Mesenchymal stem cell (in vitro differentiated cells and primary cell): Measurements from ENCODE around the gene RPL36A.

Experiments
- DNase-seq: peaks from one replicate; pipeline ENCODE4 v3.0.0-alpha.2; 2013
- H2AFZ ChIP-seq: one replicate; pipeline ENCODE4 v1.6.1; 2013; ENCODE audit warnings: low read depth, mild to moderate bottlenecking, control low read depth, inconsistent platforms, low read length, moderate library complexity
- H2AK5ac ChIP-seq: 2 replicates; pipeline ENCODE4 v1.6.1; 2013; ENCODE audit warnings: low read length, moderate library complexity, mild to moderate bottlenecking, inconsistent platforms; ENCODE audit not compliant: severe bottlenecking
- H2BK120ac ChIP-seq: one replicate; pipeline ENCODE4 v1.6.1; 2013; ENCODE audit warnings: low read depth, mild to moderate bottlenecking, inconsistent platforms, low read length, moderate library complexity
- H2BK12ac ChIP-seq, 2 experiments: one replicate each; pipeline ENCODE4 v1.6.1; 2013; ENCODE audit warnings: inconsistent platforms in 2 of 2, low read length in 2 of 2, mild to moderate bottlenecking in 2 of 2, moderate library complexity in 2 of 2, control low read depth in 1 of 2
- H2BK15ac ChIP-seq: one replicate; pipeline ENCODE4 v1.6.1; 2013; ENCODE audit warnings: mild to moderate bottlenecking, low read depth, inconsistent platforms; ENCODE audit not compliant: poor library complexity, severe bottlenecking
- H2BK5ac ChIP-seq: 2 replicates; pipeline ENCODE4 v1.6.1; 2013; ENCODE audit warnings: low read depth, mild to moderate bottlenecking, low read length, control low read depth, inconsistent platforms; ENCODE audit not compliant: poor library complexity, severe bottlenecking
- H3K14ac ChIP-seq, 2 experiments: one replicate each; pipeline ENCODE4 v1.6.1; 2013; ENCODE audit warnings: inconsistent platforms in 2 of 2, low read length in 2 of 2, control low read depth in 1 of 2, mild to moderate bottlenecking in 1 of 2, moderate library complexity in 1 of 2
- H3K18ac ChIP-seq, 2 experiments: one replicate each; pipeline ENCODE4 v1.6.1; 2013; ENCODE audit warnings: inconsistent platforms in 2 of 2, low read length in 2 of 2, control low read depth in 1 of 2, low read depth in 1 of 2, mild to moderate bottlenecking in 1 of 2
- H3K23ac ChIP-seq, 2 experiments: one replicate each; pipeline ENCODE4 v1.6.1; 2013; ENCODE audit warnings: inconsistent platforms in 2 of 2, low read length in 2 of 2, mild to moderate bottlenecking in 2 of 2, moderate library complexity in 2 of 2, control low read depth in 1 of 2
- H3K27ac ChIP-seq: 2 replicates; pipeline ENCODE4 v1.5.1; 2013; ENCODE audit warnings: mild to moderate bottlenecking, moderate library complexity, low read length, control low read depth, inconsistent platforms; ENCODE audit not compliant: poor library complexity, severe bottlenecking
- H3K27me3 ChIP-seq, 2 experiments: 2 replicates each; pipeline versions ENCODE4 v1.6.1 to v1.7.0; 2013; ENCODE audit warnings: low read length in 2 of 2, mild to moderate bottlenecking in 2 of 2, moderate library complexity in 2 of 2, control low read depth in 1 of 2, inconsistent platforms in 1 of 2; ENCODE audit not compliant: control insufficient read depth in 1 of 2, insufficient read depth in 1 of 2
- H3K36me3 ChIP-seq, 2 experiments: 2 replicates each; pipeline versions ENCODE4 v1.6.1 to v1.7.0; 2013; ENCODE audit warnings: low read length in 2 of 2, control low read depth in 1 of 2, inconsistent platforms in 1 of 2, low read depth in 1 of 2, mild to moderate bottlenecking in 1 of 2; ENCODE audit not compliant: insufficient read depth in 2 of 2, control insufficient read depth in 1 of 2
- H3K4ac ChIP-seq, 2 experiments: one replicate each; pipeline ENCODE4 v1.6.1; 2013; ENCODE audit warnings: inconsistent platforms in 2 of 2, low read length in 2 of 2, mild to moderate bottlenecking in 2 of 2, moderate library complexity in 2 of 2, control low read depth in 1 of 2, low read depth in 1 of 2
- H3K4me1 ChIP-seq: 2 replicates; pipeline ENCODE4 v1.6.1; 2013; ENCODE audit warnings: low read depth, low read length, control low read depth; ENCODE audit not compliant: control insufficient read depth, insufficient read depth
- H3K4me2 ChIP-seq: 2 replicates; pipeline ENCODE4 v1.6.1; 2013; ENCODE audit warnings: low read length, mild to moderate bottlenecking, inconsistent platforms; ENCODE audit not compliant: poor library complexity, severe bottlenecking
- H3K4me3 ChIP-seq, 2 experiments: 2 replicates each; pipeline versions ENCODE4 v1.5.1 to v1.7.0; 2013; ENCODE audit warnings: low read length in 2 of 2, mild to moderate bottlenecking in 2 of 2, control low read depth in 1 of 2, low read depth in 1 of 2; ENCODE audit not compliant: insufficient read depth in 1 of 2
- H3K79me1 ChIP-seq: replicated peaks from 2 replicates; pipeline ENCODE4 v1.6.1; 2013; ENCODE audit warnings: mild to moderate bottlenecking, control low read depth, low read length, inconsistent platforms; ENCODE audit not compliant: poor library complexity, severe bottlenecking
- H3K9ac ChIP-seq: 2 replicates; pipeline ENCODE4 v1.7.0; 2013; ENCODE audit warnings: mild to moderate bottlenecking, low read length, moderate library complexity
- H3K9me3 ChIP-seq: 2 replicates; pipeline ENCODE4 v1.7.0; 2013; ENCODE audit warnings: mild to moderate bottlenecking, low read length; ENCODE audit not compliant: control insufficient read depth
- H4K8ac ChIP-seq: one replicate; pipeline ENCODE4 v1.6.1; 2013; ENCODE audit warnings: inconsistent platforms, mild to moderate bottlenecking, low read length, moderate library complexity
- H4K91ac ChIP-seq: one replicate; pipeline ENCODE4 v1.6.1; 2013; ENCODE audit warnings: mild to moderate bottlenecking, low read length, inconsistent platforms
- WGBS: methylation state at CpG from one replicate; pipeline ENCODE4 v1.1.7; 2013; ENCODE audit warnings: mixed read lengths; 5-methylcytosine and 5-hydroxymethylcytosine counted together

Gene RPL36A

DNA sequence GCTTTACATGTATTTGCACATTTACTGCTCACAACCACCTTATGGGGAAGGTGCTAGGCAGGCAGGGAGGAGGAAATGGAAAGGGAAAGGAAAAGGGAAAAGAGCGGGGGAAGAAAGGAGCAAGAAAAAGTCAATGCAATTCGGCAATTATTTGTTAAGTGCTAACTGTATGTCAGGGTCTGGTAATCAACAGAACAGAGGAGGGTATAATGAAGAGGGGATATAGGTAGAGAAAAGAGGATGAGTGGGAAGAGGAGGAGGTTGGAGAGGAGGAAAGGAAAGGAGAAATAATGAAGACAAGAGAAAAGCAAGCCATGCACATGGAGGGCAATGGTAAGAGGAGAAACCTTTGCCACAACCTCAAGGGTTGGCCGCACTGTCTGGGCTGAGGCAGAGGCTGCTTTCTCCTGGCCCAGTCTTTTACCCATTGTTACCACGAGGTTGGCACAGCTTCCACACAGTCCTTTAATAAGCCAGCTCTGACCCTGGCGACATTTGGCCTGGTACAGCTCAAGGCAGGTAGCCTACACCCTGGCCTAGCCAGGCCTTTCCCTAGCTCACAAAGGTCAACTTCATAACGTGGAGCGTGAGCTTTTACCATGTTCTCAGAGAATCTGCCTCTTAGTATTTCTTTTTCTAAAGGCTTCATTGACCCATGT lies 5.7 kb upstream of the RPL36A start:
- no peak overlapping the region for H3K18ac ChIP-seq
- H3K9ac ChIP-seq: no peak overlapping the region
- H2BK120ac ChIP-seq: no peak overlapping the region
- H3K23ac ChIP-seq: no peak overlapping the region
- no peaks in the 10 kb centered on the region for H3K36me3 ChIP-seq
- no peak overlapping the region for H2BK12ac ChIP-seq
- no peaks in the 10 kb centered on the region for H3K79me1 ChIP-seq
- no peak overlapping the region for H3K14ac ChIP-seq
- no peak overlapping the region for H3K27ac ChIP-seq
- no peak overlapping the region for H3K4ac ChIP-seq
- peaks cover 0 to 22% of the 10 kb centered on the region in 2 experiments for H3K27me3 ChIP-seq
- 89% methylated on average over 7 of the region's 7 CpGs for WGBS
- no peak overlapping the region for H2AFZ ChIP-seq
- no peaks in the 10 kb centered on the region for H3K4me1 ChIP-seq
- DNase-seq: no peak
- no peak overlapping the region for H2BK15ac ChIP-seq
- no peak overlapping the region for H4K91ac ChIP-seq
- no peak overlapping the region for H4K8ac ChIP-seq
- H2BK5ac ChIP-seq: no peak overlapping the region
- no peak overlapping the region for H3K4me2 ChIP-seq
- H3K4me3 ChIP-seq: no peak overlapping the region
- no peaks in the 10 kb centered on the region for H3K9me3 ChIP-seq
- H2AK5ac ChIP-seq: no peak overlapping the region

DNA sequence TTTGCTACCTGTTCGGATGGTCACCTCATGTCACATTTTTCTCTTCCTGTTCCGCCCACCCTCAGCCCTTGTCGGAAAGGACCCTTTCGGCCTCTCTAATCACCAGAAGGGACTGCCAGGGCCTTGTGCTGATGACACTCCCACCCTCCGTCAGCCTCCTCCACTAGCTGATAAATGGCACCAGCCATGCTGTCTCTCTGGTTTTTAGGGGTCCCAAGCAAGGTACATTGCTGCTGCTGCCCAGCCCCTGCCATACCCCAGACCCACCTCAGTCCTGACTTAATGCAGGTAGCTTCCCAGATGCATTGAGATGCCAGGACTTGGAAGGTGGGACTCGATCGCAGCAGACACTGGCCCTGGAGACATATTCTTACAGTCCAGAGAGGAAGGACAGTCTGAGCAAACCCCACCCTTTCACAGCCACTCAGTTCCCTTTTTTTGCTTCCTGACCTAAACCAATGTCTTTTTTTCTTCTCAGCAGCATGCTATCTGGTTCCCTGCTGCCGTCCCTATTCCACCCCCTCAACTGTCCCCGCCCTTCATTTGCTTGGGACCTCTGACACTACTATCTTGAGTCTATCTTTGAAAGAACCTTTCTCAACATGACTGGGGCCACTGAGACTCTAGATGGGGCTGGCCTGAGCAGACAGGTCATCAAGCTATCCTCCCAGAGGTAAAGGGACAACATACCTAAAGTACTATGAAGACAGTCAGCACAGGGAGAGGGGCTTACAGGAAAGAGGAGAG lies 4.8 kb upstream of the RPL36A start, which contains the start of gene BTK:
Gene BTK, minus strand, starts transcription at position 397 of the 747 bp plus-strand sequence. CDS start 10,907 bp downstream, outside the sequence.
- H3K4me1 ChIP-seq: no peaks in the 10 kb centered on the region
- H4K91ac ChIP-seq: no peak within 1 kb of the TSS
- no peak within 1 kb of the TSS for H3K9ac ChIP-seq
- no peak within 1 kb of the TSS for H2BK5ac ChIP-seq
- peaks cover 0 to 22% of the 10 kb centered on the region in 2 experiments for H3K27me3 ChIP-seq
- H2BK120ac ChIP-seq: no peak within 1 kb of the TSS
- no peak within 1 kb of the TSS for H3K27ac ChIP-seq
- WGBS: 80% methylated on average over 9 of the region's 9 CpGs
- DNase-seq: no peak
- H2BK15ac ChIP-seq: no peak within 1 kb of the TSS
- H3K4me2 ChIP-seq: no peak within 1 kb of the TSS
- H2AFZ ChIP-seq: no peak within 1 kb of the TSS
- H3K14ac ChIP-seq: no peak within 1 kb of the TSS
- no peak within 1 kb of the TSS for H3K23ac ChIP-seq
- H3K36me3 ChIP-seq: no peaks in the 10 kb centered on the region
- no peak within 1 kb of the TSS for H3K4ac ChIP-seq
- no peak within 1 kb of the TSS for H2BK12ac ChIP-seq
- H4K8ac ChIP-seq: no peak within 1 kb of the TSS
- H3K4me3 ChIP-seq: no peak within 1 kb of the TSS
- no peak within 1 kb of the TSS for H2AK5ac ChIP-seq
- H3K18ac ChIP-seq: no peak within 1 kb of the TSS
- H3K9me3 ChIP-seq: no peaks in the 10 kb centered on the region
- H3K79me1 ChIP-seq: no peaks in the 10 kb centered on the region

GRCh38 chrX:101386542-101386885 lies 4.3 kb upstream of the RPL36A start:
- H3K4me2 ChIP-seq: no peak overlapping the region
- H3K27ac ChIP-seq: no peak overlapping the region
- no peak overlapping the region for H3K9ac ChIP-seq
- no peak overlapping the region for H2BK5ac ChIP-seq
- H4K91ac ChIP-seq: no peak overlapping the region
- no peak overlapping the region for H3K23ac ChIP-seq
- no peaks in the 10 kb centered on the region for H3K4me1 ChIP-seq
- no peak overlapping the region for H3K4me3 ChIP-seq
- no peak overlapping the region for H3K18ac ChIP-seq
- H3K4ac ChIP-seq: no peak overlapping the region
- 84% methylated on average over 6 of the region's 6 CpGs for WGBS
- H3K79me1 ChIP-seq: no peaks in the 10 kb centered on the region
- H2AK5ac ChIP-seq: no peak overlapping the region
- H2AFZ ChIP-seq: no peak overlapping the region
- peaks cover 0 to 22% of the 10 kb centered on the region in 2 experiments for H3K27me3 ChIP-seq
- no peaks in the 10 kb centered on the region for H3K9me3 ChIP-seq
- no peak overlapping the region for H2BK15ac ChIP-seq
- H2BK12ac ChIP-seq: no peak overlapping the region
- DNase-seq: no peak
- H3K14ac ChIP-seq: no peak overlapping the region
- H2BK120ac ChIP-seq: no peak overlapping the region
- H3K36me3 ChIP-seq: peaks cover 0 to under 1% of the 10 kb centered on the region in 2 experiments
- no peak overlapping the region for H4K8ac ChIP-seq

GRCh38 chrX:101388604-101389003 lies 2.2 kb upstream of the RPL36A start:
- DNase-seq: no peak

More at GRCh38 chrX:101388604-101389003, 2.2 kb upstream of the RPL36A start:
- H2AFZ ChIP-seq: no peak overlapping the region
- H3K36me3 ChIP-seq: peaks cover 0 to 19% of the 10 kb centered on the region in 2 experiments
- no peak overlapping the region for H2AK5ac ChIP-seq
- no peak overlapping the region for H2BK120ac ChIP-seq
- no CpG with 5 or more reads among the region's 3 CpGs for WGBS
- no peak overlapping the region for H4K8ac ChIP-seq
- H3K4me2 ChIP-seq: no peak overlapping the region
- no peaks in the 10 kb centered on the region for H3K4me1 ChIP-seq
- H3K27ac ChIP-seq: no peak overlapping the region
- no peaks in the 10 kb centered on the region for H3K79me1 ChIP-seq
- H3K18ac ChIP-seq: no peak overlapping the region
- no peak overlapping the region for H3K4ac ChIP-seq
- peaks cover 0 to 22% of the 10 kb centered on the region in 2 experiments for H3K27me3 ChIP-seq
- H4K91ac ChIP-seq: no peak overlapping the region
- no peak overlapping the region for H3K9ac ChIP-seq
- no peak overlapping the region for H2BK5ac ChIP-seq
- no peaks in the 10 kb centered on the region for H3K9me3 ChIP-seq
- no peak overlapping the region for H2BK15ac ChIP-seq
- H3K23ac ChIP-seq: no peak overlapping the region
- H2BK12ac ChIP-seq: no peak overlapping the region
- no peak overlapping the region for H3K4me3 ChIP-seq
- H3K14ac ChIP-seq: no peak overlapping the region
